Muscle layer of duodenum (tissue), 2 donors: ENCODE measurements around the gene SLC10A3.
A peak's percentile ranks its signal among the peaks of the same experiment; 100 is the strongest.

Source experiments
- H3K27ac ChIP-seq: one replicate; pipeline ENCODE4 v1.7.0; 2013; ENCODE audit warnings: mild to moderate bottlenecking, low read length
- H3K27me3 ChIP-seq: one replicate; pipeline ENCODE4 v1.7.0; 2013; ENCODE audit warnings: low read depth, mild to moderate bottlenecking, control low read depth, low read length
- H3K36me3 ChIP-seq, 2 donors: one replicate each; pipeline ENCODE4 v1.7.0; 2013; ENCODE audit warnings: low read length in 2 of 2, control low read depth in 1 of 2, mild to moderate bottlenecking in 1 of 2; ENCODE audit not compliant: insufficient read depth in 2 of 2, control insufficient read depth in 1 of 2
- H3K4me1 ChIP-seq, 2 donors: one replicate each; pipeline ENCODE4 v1.7.0; 2013; ENCODE audit warnings: low read length in 2 of 2, mild to moderate bottlenecking in 2 of 2, control low read depth in 1 of 2, moderate library complexity in 1 of 2; ENCODE audit not compliant: insufficient read depth in 2 of 2, control insufficient read depth in 1 of 2
- H3K4me3 ChIP-seq, 2 donors: one replicate each; pipeline ENCODE4 v1.7.0; 2013; ENCODE audit warnings: low read length in 2 of 2, low read depth in 1 of 2, mild to moderate bottlenecking in 1 of 2
- H3K9me3 ChIP-seq, 2 donors: one replicate each; pipeline ENCODE4 v1.7.0; 2013; ENCODE audit warnings: low read length in 2 of 2, control low read depth in 1 of 2, mild to moderate bottlenecking in 1 of 2; ENCODE audit not compliant: control insufficient read depth in 1 of 2
- donor health status: healthy.

SLC10A3 gene

DNA sequence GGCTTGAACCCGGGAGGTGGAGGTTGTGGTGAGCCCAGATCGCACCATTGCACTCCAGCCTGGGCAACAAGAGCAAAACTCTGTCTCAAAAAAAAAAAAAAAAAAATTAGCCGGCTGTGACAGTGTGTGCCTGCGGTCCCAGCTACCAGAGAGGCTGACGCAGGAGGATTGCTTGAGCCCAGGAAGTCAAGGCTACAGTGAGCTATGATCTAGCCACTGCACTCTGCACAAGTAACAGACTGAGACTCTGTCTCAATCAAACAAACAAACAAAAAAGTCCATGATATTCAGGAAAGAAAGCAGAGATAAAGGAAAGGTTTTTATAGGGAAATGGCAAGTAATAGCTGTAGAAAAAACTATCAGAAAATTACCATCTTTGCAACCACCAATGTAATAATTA lies 9.2 kb downstream of the SLC10A3 start:
- H3K27ac ChIP-seq: no peak overlapping the region
- H3K9me3 ChIP-seq: no peaks in the 10 kb centered on the region
- H3K4me3 ChIP-seq: no peak overlapping the region
- H3K4me1 ChIP-seq: peaks cover 0 to 16% of the 10 kb centered on the region in 2 donors
- no peaks in the 10 kb centered on the region for H3K36me3 ChIP-seq
- no peaks in the 10 kb centered on the region for H3K27me3 ChIP-seq

- Histone ChIP-seq H3K27me3 (no peaks in the 10 kb centered on the region), H3K4me1 (peaks cover 0 to 5% of the 10 kb centered on the region in 2 donors), H3K27ac (no peak within 1 kb of the TSS), H3K4me3 (peak within 1 kb of the TSS; percentile 37 to 56), H3K36me3 (no peaks in the 10 kb centered on the region), H3K9me3 (no peaks in the 10 kb centered on the region)
These were observed 11.5 kb downstream of the SLC10A3 start, which contains the start of gene LAGE3 for GRCh38 chrX:154478728-154479622. Gene LAGE3 (minus strand): TSS chrX:154479281. CDS start chrX:154478915, 366 bp downstream.

DNA sequence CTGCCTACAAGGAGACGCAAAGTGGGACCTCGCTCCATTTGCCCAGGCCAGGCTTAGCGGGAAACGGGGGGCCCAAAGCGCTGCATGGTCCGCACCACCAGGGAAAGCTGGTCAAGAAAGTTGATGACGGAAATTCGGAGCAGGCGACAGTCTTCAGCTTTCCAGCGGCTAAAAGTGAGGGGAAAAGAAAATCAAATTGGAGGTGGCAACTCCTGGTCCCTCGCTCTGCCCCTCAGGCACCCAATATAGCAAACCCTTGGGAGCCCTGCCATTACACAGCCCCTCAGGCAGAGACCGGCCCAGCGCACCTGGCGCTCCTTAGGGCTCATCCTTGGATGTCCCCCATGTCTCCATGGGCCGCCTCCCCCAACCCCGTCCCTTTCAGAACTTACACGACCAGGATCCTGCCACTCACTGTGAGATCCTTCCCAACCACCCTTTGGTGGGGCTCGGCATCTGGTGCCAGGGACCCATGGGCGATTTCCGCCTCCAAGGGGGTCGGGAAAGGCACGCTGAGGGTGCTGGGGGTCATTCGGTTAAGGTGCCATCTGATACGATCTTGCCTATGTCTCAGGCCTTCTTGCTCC lies 12.4 kb downstream of the SLC10A3 start:
- Histone ChIP-seq H3K4me3 (peak overlapping the region; percentile 16 to 56), H3K27ac (no peak overlapping the region), H3K36me3 (peaks cover 0 to 3% of the 10 kb centered on the region in 2 donors), H3K4me1 (peaks cover 0 to 5% of the 10 kb centered on the region in 2 donors), H3K27me3 (no peaks in the 10 kb centered on the region), H3K9me3 (no peaks in the 10 kb centered on the region)

DNA sequence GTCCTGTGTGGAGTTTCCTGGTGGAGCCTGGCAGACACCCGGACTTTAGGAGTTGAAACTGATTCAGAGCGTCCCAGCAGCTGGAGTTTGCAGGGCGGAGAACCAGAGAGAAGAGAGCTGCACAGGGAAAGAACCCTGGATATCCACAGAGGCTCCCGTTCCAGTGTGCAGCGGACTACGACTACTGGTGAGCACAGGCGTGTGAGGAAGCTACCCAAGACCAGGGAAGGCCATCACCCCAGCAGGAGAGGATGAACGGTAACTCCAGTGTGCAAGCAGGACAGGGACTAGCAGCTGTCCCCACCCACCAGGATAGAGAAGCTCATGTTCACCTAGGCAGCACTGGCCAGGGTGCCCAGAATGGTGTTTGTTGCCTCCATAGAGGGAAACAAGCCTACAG lies 13.6 kb downstream of the SLC10A3 start:
- no peaks in the 10 kb centered on the region for H3K27me3 ChIP-seq
- peaks cover 0 to 5% of the 10 kb centered on the region in 2 donors for H3K4me1 ChIP-seq
- peaks cover 0 to 7% of the 10 kb centered on the region in 2 donors for H3K36me3 ChIP-seq
- no peak overlapping the region for H3K27ac ChIP-seq
- H3K9me3 ChIP-seq: no peaks in the 10 kb centered on the region
- H3K4me3 ChIP-seq: no peak overlapping the region

GRCh38 chrX:154473683-154474082 lies 16.7 kb downstream of the SLC10A3 start:
- no peak overlapping the region for H3K27ac ChIP-seq
- no peaks in the 10 kb centered on the region for H3K9me3 ChIP-seq
- H3K36me3 ChIP-seq: peaks cover 0 to 37% of the 10 kb centered on the region in 2 donors
- peaks cover 0 to 5% of the 10 kb centered on the region in 2 donors for H3K4me1 ChIP-seq
- no peak overlapping the region for H3K4me3 ChIP-seq
- H3K27me3 ChIP-seq: no peaks in the 10 kb centered on the region

DNA sequence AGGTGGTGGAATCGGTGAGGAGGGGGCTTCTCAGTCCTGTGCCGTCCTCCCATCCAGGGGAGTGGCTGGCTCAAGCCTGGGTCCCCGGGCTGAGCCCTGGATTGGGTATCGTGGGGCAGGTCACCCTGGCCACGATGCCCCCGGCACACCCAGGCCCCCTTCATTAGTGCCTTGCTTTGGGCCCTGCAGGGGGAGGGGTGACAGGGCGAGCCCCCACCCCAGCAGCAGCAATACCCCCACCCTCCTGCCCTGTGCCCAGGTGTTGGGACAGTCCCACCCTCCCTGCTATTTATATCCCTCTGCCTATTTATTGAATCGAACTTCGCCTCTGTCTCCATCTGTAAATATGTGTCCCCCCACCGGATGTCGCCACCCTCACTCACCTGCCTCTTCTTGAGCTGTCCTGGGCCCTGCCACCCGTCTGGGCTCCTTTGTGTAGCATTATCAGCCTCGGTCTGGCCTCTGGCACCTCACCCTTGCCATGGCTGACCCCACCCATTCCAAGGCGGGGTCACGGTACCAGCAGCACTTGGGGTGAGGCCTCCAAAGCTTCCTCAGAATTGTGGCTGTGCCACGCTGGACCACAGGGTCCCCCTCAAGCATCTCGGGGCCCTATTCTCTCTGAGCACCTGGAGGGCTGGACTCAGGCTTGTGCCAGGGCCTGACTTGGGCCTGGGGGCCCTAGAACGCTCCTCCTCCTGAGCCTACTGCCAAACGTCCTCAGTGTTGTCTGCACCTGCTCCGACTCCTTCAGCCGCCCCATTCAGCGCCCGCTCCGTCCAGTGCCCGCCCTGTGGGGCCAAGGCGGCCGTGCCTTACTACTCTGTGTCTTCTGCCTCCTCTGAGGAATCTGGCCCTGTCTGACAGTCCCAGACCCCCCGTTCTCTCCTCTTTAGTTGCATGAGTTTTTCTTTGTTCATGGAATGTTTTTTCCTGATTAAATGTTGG lies 17.5 kb downstream of the SLC10A3 start:
- H3K9me3 ChIP-seq: no peaks in the 10 kb centered on the region
- H3K36me3 ChIP-seq: peaks cover 0 to 42% of the 10 kb centered on the region in 2 donors
- peaks cover 0 to under 1% of the 10 kb centered on the region in 2 donors for H3K4me1 ChIP-seq
- no peaks in the 10 kb centered on the region for H3K27me3 ChIP-seq
- no peak overlapping the region for H3K4me3 ChIP-seq
- no peak overlapping the region for H3K27ac ChIP-seq

DNA sequence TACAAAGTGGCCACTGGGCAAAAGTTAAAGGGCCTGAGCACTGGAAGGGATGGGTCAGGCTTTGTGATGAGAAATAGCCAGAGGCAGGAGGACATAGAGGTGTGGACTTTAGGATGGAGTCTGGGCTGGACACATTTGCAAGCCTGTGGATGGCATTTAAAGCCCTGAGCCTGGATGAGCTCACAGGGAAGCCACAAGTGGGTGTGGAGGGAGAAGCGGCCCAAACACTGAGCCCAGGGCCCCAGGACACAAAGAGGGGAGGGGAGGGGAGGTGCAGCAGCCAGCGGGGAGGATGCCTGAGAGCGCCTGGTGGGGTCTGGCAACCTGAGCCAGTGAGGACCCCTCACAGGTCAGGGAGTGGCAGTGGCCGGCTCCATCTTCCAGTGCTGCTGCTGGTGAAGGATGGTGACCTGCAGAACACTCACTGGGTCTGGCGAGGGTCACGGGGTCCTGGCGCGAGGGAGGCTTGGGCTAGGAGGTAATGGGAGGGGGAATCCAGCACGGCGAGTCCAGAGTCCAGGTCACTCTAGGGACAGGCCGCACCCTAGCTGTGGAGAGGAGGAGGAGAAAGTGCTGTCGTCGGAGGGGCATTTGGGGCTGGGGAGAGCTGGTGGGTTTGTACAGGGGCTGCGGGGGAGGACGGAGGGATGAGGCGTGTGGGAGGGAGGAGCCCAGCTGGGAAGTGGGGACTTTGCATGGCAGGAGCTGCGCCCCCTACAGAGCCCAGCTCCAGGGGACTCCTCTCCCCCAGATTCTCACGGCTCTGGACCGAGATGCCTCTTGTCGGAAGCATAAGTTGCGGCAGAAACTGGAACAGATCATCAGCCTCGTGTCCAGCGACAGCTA lies 18.4 kb downstream of the SLC10A3 start:
- Histone ChIP-seq H3K4me3 (no peak overlapping the region), H3K27ac (no peak overlapping the region), H3K4me1 (no peaks in the 10 kb centered on the region), H3K9me3 (no peaks in the 10 kb centered on the region), H3K36me3 (peaks cover 0 to 42% of the 10 kb centered on the region in 2 donors), H3K27me3 (no peaks in the 10 kb centered on the region)

DNA sequence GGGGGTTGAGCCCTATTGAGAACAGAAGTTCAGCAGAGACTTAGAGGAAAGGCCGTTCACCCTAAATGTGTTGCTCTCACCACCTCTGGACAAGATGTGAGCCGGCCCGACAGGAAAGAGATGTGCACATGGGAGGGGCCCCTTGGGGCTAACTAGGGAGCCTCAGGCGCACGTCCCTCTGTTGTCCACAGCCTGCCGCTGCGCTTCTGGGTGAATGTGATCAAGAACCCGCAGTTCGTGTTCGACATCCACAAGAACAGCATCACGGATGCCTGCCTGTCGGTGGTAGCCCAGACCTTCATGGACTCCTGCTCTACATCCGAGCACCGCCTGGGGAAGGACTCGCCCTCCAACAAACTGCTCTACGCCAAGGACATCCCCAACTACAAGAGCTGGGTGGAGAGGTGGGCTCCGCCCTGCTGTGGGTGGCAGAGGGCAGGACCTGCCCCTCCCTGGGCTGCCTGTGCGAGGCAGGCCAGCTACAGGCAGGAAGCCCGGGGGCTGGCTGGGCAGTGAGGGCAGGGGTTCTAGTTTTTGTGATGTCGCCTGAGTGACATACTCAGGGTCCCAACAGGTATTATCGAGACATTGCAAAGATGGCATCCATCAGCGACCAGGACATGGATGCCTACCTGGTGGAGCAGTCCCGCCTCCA lies 19.4 kb downstream of the SLC10A3 start:
- H3K4me3 ChIP-seq: no peak overlapping the region
- H3K27me3 ChIP-seq: no peaks in the 10 kb centered on the region
- H3K9me3 ChIP-seq: no peaks in the 10 kb centered on the region
- peaks cover 0 to 50% of the 10 kb centered on the region in 2 donors for H3K36me3 ChIP-seq
- no peak overlapping the region for H3K27ac ChIP-seq
- no peaks in the 10 kb centered on the region for H3K4me1 ChIP-seq

DNA sequence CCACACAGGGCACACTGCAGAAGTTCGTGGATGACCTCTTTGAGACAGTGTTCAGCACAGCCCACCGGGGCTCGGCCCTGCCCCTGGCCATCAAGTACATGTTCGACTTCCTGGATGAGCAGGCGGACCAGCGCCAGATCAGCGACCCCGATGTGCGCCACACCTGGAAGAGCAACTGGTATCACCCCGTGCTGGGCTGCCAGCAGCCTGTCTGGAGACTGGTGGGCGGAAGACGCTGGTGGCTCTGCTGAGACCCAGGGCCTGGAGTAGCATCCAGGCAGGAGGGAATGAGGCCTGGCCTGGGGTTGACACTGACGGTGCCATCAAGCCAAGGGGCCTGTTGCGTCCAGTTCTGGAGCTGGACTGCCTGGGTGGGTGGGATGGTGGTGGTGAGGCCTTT lies 20.0 kb downstream of the SLC10A3 start:
- no peaks in the 10 kb centered on the region for H3K4me1 ChIP-seq
- no peaks in the 10 kb centered on the region for H3K27me3 ChIP-seq
- H3K4me3 ChIP-seq: no peak overlapping the region
- H3K9me3 ChIP-seq: no peaks in the 10 kb centered on the region
- peaks cover 0 to 56% of the 10 kb centered on the region in 2 donors for H3K36me3 ChIP-seq
- no peak overlapping the region for H3K27ac ChIP-seq

DNA sequence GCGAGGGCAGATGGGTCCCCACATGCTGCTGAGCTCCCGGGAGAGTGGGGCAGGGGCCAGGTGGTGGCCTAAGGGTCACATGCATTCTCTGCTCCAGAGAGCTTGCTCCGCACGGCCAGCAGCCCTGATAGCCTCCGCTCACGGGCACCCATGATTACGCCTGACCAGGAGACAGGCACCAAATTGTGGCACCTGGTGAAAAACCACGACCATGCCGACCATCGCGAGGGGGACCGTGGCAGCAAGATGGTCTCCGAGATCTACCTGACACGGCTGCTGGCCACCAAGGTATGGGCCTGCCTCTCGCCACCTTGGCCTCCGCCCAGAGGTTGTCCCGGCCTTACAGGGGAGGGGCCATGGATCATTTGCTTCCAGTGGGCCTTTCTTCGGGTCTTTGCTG lies 20.5 kb downstream of the SLC10A3 start:
- Histone ChIP-seq H3K36me3 (peaks cover 0 to 61% of the 10 kb centered on the region in 2 donors), H3K9me3 (no peaks in the 10 kb centered on the region), H3K27ac (no peak overlapping the region), H3K27me3 (no peaks in the 10 kb centered on the region), H3K4me3 (no peak overlapping the region), H3K4me1 (no peaks in the 10 kb centered on the region)
